Forelimb muscle (tissue), 1 donor: ENCODE data around the gene HAP1. TPM values are rescaled to one million over a fixed set of nuclear protein-coding genes. Genes with fewer than 3 reads are reported as not detected.

Experiments
- DNase-seq: peaks from one replicate; pipeline ENCODE4 v3.0.0-alpha.2; 2013; ENCODE audit warnings: low read depth
- polyA plus RNA-seq: library from polyadenylated mRNA; unstranded; fragments of 120-200 nt; gene quantifications from one replicate; pipeline ENCODE4 v1.2.1, GENCODE V29; 2013; ENCODE audit not compliant: insufficient read length

HAP1 gene
- polyA plus RNA-seq, 1 donor = 0.04 TPM

DNA sequence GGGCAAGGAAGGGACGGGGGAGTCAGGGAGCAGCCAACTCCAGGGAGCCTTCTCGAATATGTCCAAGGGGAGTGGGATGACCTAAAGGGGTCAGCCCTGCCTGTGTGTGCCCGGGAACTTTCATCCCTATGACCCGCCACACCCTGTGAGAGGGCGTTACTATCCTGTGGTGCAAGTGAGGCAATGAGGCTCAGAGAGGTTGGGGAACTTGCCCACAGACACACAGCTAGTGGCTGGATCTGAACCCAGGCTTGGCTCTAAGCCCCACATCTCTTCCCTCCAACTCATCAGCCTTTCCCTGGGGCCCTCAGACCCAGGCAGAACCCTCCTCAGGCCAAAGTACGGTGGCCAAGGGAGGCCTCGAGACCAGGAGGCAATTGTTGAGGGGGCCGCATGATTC is 28.9 kb upstream of the HAP1 start:
- no peak for DNase-seq

DNA sequence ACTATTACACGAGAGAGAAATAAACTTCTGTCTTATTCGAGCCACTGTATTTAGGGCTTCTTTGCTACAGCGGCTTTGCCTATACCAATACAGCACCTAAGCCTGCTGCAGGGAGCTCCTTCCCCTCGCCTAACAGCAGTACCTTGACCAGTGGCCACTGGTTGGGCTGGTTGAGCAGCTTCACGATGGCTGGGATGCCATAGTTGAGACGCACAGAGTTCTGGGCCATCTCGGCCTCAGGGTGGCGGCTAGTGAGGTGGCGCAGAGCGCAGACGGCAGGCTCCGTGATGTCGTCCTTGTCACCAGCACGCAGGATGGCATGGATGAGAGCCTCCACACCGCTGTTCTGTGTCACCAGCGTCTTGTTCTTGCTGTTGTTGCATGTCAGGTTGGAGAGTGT is 28.4 kb upstream of the HAP1 start:
- no peak for DNase-seq

DNA sequence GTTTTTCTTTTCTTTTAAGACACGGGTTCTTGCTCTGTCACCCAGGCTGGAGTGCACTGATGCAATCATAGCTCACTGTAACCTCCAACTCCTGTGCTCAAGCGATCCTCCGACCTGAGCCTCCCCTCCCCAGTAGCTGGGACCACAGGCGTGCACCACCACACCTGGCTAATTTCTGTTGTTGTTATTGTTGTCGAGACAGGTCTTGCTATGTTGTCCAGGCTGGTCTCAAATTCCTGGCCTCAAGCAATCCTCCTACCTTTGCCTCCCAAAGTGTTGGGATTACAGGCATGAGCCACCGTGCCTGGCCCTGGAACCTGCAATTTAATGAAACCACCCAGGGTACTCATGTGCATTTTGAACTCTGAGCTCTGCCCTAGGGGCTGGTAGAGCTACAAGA is 27.9 kb upstream of the HAP1 start:
- DNase-seq = no peak

DNA sequence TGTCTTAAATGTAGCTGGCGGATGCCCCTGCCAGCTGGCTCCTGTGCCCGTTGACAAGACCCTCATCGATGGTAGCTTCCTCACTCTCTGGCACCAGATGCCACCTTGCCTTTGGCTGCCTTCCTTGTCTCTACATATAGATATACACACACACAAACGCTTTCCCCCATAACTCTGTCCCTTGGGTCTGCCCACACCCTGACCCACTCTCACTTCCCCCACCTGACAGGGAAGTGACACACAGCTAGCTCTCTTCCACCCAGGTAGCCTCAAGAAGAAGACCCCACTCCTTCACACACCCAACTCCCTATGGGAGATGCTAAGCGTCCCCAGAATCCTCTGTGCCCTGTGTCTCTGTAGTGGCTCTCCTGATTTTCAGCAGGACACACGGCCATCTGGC is 26.4 kb upstream of the HAP1 start:
- no peak for DNase-seq

DNA sequence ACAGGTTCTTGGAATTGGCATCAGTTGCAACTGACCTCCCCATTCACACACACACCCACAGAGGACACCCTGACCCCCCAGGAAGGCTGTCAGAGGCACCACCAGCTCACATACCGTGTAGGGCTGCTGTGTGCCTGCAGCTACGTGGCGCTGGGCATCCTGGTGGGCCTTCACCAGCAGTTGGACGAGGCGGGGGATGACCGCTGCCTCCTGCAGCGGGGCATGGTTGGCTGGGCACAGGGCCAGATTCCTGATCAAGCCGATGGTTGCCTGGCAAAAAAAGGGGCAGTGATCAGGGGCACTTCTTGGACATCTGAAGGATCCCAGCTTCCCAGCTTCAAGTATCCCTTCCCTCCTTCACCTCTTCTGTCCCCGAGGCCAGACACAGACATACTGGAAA is 24.2 kb upstream of the HAP1 start:
- no peak for DNase-seq

DNA sequence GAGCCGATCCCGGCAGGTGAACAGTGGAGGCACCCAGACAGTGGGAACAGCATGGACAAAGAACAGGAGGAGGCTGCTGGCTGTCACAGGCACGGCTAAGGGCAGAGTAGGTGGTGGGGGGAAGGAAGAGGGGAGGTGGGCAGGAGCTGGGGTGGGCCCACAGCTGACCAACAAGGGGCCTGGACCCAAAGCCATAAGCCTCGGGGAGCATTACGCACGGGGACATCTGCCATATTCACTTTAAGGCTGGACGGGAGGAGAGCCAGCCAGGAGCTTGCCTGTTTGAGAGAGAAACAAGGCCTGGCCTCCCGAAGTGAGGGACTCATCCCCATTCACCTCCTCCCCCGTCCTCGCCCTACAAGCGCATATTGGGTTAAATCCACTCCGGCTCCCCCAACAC is 19.6 kb upstream of the HAP1 start:
- DNase-seq = no peak

DNA sequence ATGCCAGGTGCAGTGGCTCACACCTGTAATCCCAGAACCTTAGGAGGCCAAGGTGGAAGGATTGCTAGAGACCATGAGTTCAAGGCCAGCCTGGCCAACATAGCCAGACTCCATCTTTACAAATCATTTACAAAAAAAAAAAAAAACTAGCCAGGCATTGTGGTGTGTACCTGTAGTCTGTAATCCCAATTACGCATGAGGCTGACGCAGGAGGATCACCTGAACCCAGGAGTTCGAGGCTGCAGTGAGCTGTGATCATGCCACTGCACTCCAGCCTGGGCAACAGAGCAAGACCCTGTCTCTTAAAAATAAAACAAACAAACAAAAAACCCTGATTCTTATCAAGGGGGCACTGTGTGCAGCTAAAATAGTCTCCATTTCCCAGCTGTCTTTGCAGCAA is 16.8 kb upstream of the HAP1 start:
- DNase-seq = no peak

DNA sequence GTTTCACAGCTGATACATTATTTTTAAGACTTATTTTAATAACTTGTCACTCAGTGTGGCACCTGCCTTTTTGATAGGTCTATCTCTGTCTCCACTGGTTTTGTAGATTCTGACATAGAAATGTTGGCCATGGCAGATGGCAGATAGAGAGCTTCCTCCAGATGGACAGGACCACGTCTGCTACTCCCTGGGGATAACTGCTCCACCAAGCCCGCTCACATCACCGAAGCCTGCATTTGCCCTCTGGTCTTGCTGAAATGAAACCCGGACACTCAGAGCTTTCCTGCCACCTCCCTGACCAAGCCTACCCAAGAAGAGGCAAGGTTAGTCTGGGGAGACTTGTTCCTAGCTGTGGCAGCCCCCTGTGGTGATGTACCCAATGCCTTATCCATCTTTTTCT is 16.4 kb upstream of the HAP1 start:
- no peak for DNase-seq

DNA sequence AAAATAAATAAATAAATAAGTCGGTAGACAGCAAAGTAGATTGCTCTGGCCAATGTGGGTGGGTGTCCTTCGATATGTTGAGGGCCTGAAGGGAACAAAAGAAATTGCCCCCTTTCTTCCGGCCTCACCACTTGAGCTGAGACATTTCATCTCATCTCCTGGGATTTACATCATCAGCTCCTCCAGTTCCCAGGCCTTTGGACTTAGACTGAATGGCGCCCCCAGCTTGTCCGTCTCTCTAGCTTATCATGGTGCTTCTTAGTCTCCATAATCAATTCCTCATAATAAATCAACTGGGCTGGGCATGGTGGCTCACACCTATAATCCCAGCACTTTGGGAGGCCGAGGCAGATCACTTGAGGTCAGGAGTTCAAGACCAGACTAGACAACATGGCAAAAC is 13.8 kb upstream of the HAP1 start:
- no peak for DNase-seq

DNA sequence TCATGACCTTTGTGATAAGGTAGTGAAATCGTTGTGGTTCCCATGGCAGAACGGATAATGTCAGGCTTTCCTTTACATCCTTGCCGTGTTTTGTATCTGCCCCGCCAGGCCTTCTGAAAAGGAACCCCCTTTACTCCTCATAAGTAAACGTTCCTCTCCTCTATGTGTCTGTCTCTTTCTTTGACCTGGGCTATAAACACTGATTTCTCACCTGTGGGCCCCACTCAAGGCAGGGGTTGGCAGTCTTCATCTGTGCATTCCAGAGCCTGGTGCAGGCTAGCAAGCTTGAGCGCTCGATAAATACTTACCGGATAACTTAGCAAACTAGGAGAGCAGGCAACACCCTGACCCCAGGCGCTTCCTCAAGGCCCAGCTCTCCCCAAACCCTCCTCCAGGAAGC is 7.3 kb upstream of the HAP1 start:
- no peak for DNase-seq

DNA sequence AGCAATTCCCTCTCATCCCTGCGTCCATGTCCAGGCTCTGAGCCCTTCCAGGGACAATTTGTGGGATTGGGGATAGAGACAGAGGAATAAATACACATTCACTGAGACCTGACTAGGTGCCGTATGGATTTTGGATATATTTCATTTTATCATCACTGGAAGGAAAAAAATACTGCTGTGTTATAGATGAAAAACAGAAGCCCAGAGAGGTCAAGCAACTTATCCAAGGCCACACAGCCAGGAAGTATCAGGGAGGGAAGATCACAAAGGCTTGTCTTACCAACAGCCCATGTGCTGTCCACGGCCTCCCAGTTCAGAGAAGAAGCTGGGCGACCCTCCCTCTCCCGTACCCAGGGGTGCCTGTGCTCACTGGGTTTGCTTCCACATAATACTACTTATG is 6.1 kb upstream of the HAP1 start:
- no peak for DNase-seq

DNA sequence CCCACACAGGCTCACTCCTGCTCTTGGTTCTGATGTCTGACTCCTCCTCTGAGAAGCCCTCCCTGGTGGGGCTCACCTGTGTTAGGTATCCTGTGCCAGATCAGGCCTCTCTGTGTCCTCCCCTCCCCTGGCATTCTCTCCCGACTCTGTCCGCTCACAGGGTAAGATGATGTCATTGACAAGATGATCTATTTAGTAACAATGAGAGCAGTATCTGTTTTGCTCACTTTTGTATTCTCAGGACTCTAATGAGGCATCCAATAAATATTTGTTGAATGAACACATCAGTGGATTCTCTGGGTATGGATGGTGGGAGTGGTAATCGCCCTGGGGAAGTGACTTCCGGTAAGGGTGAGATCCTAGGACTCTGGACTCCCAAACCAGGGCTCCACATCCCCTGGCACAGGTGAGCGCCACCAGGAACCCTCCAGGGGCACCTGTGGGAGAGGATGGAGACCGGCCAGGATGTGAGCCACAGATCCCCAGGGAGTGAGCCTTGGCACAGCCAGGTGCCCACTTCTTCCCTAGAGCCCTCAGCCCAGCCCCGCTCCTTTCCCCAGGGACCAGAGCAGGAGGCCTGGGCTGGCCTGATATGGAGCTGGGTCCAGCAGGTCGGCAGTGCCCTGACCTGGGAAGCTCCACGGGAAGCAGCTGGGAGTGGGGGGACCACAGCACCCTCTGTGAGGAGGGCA is 5.4 kb upstream of the HAP1 start:
- DNase-seq = no peak

DNA sequence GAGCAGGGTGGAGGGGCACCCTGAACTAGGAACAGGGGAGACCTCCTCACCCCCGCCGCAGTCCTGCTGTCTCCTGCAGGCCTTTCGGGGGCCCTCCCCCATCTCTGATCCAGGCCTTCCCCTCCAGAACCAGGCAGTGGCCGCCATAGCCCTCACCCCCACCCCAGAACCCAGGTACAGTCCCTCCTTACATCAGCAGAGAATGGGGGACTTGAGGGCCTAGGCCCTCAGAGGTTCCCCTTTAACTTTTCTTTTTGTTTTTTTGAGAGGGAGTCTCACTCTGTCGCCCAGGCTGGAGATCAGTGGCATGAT is 4.3 kb upstream of the HAP1 start:
- DNase-seq = no peak

DNA sequence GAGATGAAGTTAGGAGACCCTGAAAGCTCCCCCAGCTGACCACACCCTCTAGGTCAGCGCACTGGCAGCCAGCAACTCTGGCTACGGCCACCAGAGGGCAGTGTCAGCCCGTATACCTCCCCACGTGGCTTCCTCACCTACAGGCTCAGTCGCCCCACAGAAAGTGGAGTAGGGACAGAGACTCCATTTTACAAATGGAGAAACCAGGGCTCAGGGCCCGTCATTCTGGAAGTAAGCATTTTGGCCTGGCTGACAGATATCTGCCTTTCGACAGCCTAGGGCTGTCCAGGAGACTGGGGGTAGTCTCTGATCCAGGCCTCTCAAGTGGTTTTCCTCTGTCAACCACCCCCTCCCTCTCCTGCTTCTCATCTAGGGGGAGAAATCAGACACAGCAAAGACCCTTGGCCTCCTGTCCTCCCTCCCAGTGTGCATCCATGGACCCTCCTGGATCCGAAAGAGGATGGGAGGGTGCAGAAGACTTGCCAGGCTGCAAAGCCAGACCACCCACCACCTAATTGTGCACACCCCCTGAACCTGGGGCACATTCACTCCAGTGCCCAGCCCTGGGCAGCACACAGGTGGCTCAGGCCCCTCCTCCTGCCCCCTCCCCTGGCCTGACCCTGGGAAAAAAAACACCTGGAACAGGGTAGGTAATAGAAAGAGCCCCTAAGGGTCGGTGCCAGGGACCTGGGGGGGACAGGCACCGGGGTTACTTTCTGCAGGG is 3.8 kb upstream of the HAP1 start:
- DNase-seq = peak; percentile 35

DNA sequence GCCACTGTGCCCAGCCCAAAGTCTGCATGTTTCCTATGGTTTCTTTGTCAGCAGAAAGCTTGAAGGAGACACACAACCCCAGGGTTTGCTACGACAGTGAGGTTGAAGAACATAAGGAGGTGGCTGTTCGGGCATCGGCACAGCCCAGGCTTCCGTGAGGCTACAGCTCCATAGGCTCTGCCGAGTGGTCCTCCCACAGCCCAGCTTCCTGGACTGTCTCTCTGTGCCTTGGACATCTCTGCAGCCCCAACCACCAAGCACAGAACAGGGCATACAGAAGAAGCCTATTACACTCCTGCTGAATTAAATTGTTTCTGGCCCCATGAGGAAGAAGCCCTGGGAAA is 3.2 kb upstream of the HAP1 start:
- DNase-seq = no peak

DNA sequence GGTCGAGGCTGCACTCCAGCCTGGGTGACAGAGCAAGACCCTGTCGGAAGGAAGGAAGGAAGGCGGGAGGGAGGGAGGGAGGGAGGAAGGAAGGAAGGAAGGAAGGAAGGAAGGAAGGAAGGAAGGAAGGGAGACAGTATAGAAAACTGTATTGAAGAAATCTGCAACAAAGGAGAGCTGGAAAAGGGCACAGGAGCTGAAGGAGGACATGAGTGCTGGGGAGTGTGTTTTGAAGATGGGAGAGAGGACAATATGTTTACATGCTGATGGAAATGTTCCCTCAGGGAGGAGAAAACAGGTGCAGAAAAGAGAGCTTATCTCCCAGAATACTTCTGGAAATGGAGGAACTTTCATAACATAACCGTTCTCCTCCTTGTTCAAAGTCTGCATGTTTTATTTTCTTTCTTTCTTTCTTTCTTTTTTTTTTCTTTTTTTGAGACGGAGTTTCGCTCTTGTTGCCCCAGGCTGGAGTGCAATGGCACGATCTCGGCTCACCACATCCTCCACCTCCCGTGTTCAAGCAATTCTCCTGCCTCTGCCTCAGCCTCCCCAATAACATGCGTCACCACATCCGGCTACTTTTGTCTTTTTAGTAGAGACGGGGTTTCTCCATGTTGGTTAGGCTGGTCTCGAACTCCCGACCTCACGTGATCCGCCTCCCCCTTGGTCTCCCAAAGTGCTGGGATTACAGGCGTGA is 2.7 kb upstream of the HAP1 start:
- no peak for DNase-seq

DNA sequence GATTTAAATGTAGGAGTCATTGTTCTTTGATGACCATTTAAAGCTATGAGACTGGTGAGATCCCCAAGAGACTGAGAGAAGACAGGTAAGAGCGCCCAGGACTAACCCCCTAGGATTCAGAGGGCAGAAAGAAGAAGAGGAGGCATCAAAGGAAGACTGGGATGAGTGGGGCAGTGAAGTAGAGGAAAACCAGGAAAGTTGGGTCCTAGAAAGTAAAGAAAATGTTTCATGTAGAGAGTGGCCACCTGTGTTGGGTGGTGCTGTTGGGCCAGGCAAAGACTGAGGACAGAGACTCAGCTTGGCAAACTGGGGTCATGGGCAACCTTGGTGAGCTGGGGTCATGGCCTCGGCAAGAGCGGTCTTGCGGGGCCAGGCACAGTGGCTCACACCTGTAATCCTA is 1.3 kb upstream of the HAP1 start:
- no peak for DNase-seq

DNA sequence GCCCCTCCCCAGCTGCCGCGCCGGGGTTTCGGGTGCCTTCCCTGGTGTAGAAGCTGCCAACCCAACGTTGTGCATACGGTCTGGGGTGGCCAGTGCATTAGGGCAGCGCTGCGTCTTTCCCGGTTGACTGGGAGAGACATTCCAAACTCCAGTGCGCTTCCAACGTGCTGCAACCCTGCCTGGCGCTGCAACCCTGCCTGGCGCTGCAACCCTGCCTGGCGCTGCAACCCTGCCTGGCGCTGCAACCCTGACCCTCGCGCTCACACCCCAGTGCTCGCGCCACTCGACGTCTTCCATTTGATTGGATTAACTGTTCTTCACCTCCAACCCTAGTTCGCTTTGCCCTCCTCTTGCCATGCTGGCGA is 488 bp upstream of the HAP1 start:
- DNase-seq = no peak

DNA sequence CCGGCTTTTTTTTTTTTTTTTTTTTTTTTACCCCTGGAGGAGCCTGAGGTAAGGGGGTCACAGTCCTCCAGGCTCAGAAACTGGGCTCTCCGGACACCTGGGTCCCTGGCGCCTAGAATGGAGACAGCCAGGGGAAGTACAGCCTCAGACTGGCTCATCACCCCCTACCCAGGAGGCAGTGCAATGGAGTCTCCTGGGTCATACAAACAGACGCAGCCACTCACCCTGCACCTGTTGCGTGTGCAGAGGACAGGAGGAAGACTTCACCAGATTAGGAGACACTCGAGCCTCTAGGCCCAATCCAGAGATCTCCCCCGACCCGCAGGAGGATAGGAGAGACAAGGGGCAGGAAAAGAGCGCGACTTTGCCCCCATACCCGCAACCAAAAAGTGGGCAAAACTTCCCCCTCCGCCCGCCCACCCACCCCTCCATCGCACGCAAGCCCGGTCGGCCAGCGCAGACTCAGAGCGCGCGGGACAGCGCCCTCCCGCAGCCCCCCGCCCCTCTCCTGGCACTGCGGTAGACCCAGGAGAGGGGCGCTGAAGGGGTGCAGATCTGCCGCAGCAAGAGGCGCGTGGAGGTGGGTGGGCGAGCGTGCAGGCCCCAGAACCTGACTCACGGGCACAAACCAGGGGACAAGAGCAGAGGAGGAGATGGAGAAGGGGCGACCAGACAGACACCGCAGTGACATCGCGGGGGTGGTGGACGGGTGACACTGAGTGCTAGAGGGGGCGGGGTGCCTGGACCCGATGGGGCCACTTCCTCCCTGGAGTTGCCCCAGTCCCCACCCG is 900 bp downstream of the HAP1 start:
- DNase-seq = no peak

DNA sequence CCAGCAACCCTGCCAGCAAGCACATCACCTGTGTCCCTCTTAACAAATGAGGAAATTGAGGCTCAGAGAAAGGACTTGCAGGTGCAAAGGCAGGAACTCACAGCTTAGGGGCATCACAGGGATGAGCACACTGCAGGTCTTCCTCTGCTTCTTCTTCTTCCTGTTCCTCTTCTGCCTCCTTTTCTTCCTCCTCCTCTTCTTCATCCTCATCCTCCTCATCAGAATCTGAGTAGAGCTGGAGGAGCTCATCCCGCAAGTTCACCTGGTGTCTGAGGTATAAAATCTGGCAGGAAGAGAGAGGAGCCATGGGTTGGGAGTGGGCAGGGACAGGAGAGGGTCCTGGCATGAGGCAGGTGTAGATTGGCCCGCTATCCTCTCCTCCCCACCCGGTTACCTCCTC is 2.6 kb downstream of the HAP1 start:
- DNase-seq = no peak

DNA sequence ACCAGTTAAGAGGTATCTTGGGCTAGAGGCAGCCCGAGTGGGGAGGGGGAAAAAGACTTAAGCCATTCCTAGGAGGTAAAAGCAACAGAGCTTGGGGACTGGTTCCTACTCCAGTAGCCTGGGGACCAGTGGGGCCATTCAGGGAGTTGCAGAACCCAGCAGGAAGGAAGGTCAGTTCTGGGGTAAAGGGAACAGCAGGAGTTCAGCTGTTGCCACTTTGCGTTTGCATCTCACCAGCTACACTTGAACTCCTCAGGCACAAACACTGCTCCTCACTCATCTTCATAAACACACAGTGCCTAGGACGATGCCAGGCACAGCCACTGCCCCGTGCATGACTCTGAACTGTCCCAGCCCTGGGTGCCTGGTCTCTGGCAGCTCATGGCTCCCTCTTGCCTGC is 4.0 kb downstream of the HAP1 start:
- DNase-seq = no peak

DNA sequence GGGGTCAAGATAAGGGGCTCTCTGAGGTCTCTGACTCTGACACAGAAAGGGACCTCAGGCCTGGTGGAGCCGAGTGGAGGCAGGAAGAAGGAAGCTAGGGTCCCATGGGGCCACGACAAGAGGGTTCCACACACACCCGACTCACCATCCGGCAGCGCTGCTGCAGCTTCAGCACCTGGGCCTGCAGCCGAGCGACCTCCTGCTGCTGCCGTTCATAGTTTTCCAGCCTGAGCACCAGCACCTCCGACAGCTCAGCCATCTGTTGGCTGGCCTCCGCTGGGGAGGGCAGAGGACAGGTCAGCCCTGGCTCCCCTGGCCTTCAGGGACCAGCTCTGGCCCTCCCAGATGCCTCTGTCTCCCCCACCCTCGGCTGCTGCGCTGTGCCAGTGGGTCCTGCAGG is 6.4 kb downstream of the HAP1 start:
- no peak for DNase-seq

DNA sequence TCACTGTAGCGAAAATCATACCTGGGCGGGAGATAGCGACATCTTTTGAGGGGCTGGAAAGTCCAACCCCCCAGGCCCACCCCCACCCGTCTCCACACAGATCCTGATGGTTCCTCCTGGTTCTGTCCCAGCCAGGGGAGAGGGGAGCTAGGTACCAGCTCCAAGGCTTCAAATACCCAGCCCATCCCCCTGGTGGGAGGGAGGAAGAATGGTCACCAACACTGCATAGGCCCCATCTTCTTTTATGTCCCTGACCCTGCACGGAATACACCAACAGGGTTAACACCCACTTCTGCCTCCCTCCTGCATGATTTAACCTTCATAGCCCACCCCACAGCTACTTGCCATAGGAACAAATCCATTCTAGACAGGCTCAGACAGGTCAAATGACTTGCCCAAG is 9.3 kb downstream of the HAP1 start:
- no peak for DNase-seq
